ENCODE results near the gene NHLRC4.

DNA sequence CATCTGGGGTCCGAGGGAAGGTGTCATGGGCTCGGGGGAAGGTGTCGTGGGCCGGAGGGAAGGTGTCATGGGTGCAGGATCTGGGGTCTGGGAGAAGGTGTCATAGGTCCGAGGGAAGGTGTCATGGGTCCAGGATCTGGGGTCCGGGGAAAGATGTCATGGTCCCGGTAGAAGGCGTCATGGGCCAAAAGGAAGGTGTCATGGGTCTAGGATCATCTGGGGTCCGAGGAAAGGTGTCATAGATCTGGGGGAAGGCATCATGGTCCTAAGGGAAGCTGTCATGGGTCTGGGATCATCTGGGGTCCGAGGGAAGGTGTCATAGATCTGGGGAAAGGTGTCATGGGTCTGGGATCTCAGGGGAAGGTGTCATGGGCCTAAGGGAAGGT is 24.0 kb downstream of the NHLRC4 start:
- TF ChIP-seq POLR2A (IDR thresholded peaks at IDR 0.05), result no peak
- TF ChIP-seq, protein P1, sequence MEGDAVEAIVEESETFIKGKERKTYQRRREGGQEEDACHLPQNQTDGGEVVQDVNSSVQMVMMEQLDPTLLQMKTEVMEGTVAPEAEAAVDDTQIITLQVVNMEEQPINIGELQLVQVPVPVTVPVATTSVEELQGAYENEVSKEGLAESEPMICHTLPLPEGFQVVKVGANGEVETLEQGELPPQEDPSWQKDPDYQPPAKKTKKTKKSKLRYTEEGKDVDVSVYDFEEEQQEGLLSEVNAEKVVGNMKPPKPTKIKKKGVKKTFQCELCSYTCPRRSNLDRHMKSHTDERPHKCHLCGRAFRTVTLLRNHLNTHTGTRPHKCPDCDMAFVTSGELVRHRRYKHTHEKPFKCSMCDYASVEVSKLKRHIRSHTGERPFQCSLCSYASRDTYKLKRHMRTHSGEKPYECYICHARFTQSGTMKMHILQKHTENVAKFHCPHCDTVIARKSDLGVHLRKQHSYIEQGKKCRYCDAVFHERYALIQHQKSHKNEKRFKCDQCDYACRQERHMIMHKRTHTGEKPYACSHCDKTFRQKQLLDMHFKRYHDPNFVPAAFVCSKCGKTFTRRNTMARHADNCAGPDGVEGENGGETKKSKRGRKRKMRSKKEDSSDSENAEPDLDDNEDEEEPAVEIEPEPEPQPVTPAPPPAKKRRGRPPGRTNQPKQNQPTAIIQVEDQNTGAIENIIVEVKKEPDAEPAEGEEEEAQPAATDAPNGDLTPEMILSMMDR (IDR thresholded peaks at IDR 0.05), result no peak
- TF ChIP-seq POLR2AphosphoS5 (IDR thresholded peaks at IDR 0.05; ENCODE audit: insufficient read depth in 1 of 2, low read depth in 1 of 2), result no peak

Measured in vagina (tissue), 2 donors.